Measurements from ENCODE around the gene NMNAT1. TPM values are rescaled to one million over a fixed set of nuclear protein-coding genes. Genes with fewer than 3 reads are reported as not detected.
"Not testable (repeated sequence)": the region's sequence is repeated elsewhere in the genome, so short reads cannot be mapped to it uniquely, and the experiment has no call there.

NMNAT1 gene
- 10 to 100 TPM; 14.3 to 24.9 (median 18.1) TPM for polyA plus RNA-seq (ENCODE audit: insufficient read length in 4 of 4)

GRCh38 chr1:9942939-9943788 is at the start of gene NMNAT1, which contains the start of gene LZIC:
Gene NMNAT1 (plus strand): TSS chr1:9943475. CDS start chr1:9972074, 28,599 bp downstream.
Gene LZIC (minus strand): TSS chr1:9943391. CDS start chr1:9936619, 6,772 bp downstream.
- DNase-seq (ENCODE audit: low read depth in 4 of 4, low spot score in 3 of 4): peak; percentile 77 to 89 (median 82)

- no peak for DNase-seq (ENCODE audit: low read depth in 4 of 4, low spot score in 3 of 4)
These were observed 49.2 kb upstream of the NMNAT1 start for GRCh38 chr1:9894115-9894514.

- no peak for DNase-seq (ENCODE audit: low read depth in 4 of 4, low spot score in 3 of 4)
These were observed 42.9 kb upstream of the NMNAT1 start for GRCh38 chr1:9900142-9901043.

GRCh38 chr1:9901148-9902059 is 41.9 kb upstream of the NMNAT1 start:
- DNase-seq (ENCODE audit: low read depth in 4 of 4, low spot score in 3 of 4): no peak

- no peak for DNase-seq (ENCODE audit: low read depth in 4 of 4, low spot score in 3 of 4)
These were observed 41.2 kb upstream of the NMNAT1 start for GRCh38 chr1:9902060-9902452.

GRCh38 chr1:9903801-9904527 is 39.3 kb upstream of the NMNAT1 start:
- no peak for DNase-seq (ENCODE audit: low read depth in 4 of 4, low spot score in 3 of 4)

GRCh38 chr1:9904596-9904995 is 38.7 kb upstream of the NMNAT1 start:
- DNase-seq (ENCODE audit: low read depth in 4 of 4, low spot score in 3 of 4): no peak

- DNase-seq (ENCODE audit: low read depth in 4 of 4, low spot score in 3 of 4): no peak
These were observed 38.3 kb upstream of the NMNAT1 start for GRCh38 chr1:9905010-9905409.

- DNase-seq (ENCODE audit: low read depth in 4 of 4, low spot score in 3 of 4): no peak
These were observed 36.8 kb upstream of the NMNAT1 start for GRCh38 chr1:9906466-9906865.

- DNase-seq (ENCODE audit: low read depth in 4 of 4, low spot score in 3 of 4): no peak
These were observed 35.8 kb upstream of the NMNAT1 start for GRCh38 chr1:9907441-9907840.

GRCh38 chr1:9908871-9909233 is 34.4 kb upstream of the NMNAT1 start:
- no peak for DNase-seq (ENCODE audit: low read depth in 4 of 4, low spot score in 3 of 4)

- DNase-seq (ENCODE audit: low read depth in 4 of 4, low spot score in 3 of 4): no peak
These were observed 33.8 kb upstream of the NMNAT1 start for GRCh38 chr1:9909234-9910046.

GRCh38 chr1:9910076-9910422 is 33.2 kb upstream of the NMNAT1 start, which contains the start of gene CTNNBIP1:
Gene CTNNBIP1 (minus strand): TSS chr1:9910269. CDS start chr1:9872064, 38,205 bp downstream.
- DNase-seq (ENCODE audit: low read depth in 4 of 4, low spot score in 3 of 4): peak in 1 of 4 donors; percentile 95

- DNase-seq (ENCODE audit: low read depth in 4 of 4, low spot score in 3 of 4): peak in 3 of 4 donors; percentile 95 to 97 (median 96)
These were observed 32.7 kb upstream of the NMNAT1 start for GRCh38 chr1:9910423-9911178.

- no peak for DNase-seq (ENCODE audit: low read depth in 4 of 4, low spot score in 3 of 4)
These were observed 30.9 kb upstream of the NMNAT1 start for GRCh38 chr1:9912264-9912936.

- no peak for DNase-seq (ENCODE audit: low read depth in 4 of 4, low spot score in 3 of 4)
These were observed 28.7 kb upstream of the NMNAT1 start for GRCh38 chr1:9914610-9914937.

- DNase-seq (ENCODE audit: low read depth in 4 of 4, low spot score in 3 of 4): no peak
These were observed 26.8 kb upstream of the NMNAT1 start for GRCh38 chr1:9916452-9916851.

GRCh38 chr1:9917495-9917894 is 25.8 kb upstream of the NMNAT1 start:
- not testable (repeated sequence) for DNase-seq (ENCODE audit: low read depth in 4 of 4, low spot score in 3 of 4)

All from left renal pelvis (tissue), 4 donors.